ENCODE data around the gene OPTN.
"Not testable (repeated sequence)": the region's sequence is repeated elsewhere in the genome, so short reads cannot be mapped to it uniquely, and the experiment has no call there.

DNA sequence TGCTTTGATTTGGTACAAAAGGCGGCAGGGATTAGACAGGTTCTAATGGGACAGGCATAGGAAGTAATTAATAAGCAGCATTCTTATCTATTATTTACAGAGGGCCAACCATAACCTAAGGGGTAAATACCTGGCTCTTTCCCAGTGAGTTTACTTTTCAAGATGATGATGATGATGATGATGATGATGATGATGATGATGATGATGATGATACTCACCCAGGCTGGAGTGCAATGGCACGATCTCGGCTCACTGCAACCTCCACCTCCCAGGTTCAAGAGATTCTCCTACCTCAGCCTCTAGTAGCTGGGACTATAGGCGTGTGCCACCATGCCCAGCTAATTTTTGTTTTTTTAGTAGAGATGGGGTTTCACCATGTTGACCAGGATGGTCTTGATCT is 5.9 kb upstream of the OPTN start:
- TF ChIP-seq, protein P1, sequence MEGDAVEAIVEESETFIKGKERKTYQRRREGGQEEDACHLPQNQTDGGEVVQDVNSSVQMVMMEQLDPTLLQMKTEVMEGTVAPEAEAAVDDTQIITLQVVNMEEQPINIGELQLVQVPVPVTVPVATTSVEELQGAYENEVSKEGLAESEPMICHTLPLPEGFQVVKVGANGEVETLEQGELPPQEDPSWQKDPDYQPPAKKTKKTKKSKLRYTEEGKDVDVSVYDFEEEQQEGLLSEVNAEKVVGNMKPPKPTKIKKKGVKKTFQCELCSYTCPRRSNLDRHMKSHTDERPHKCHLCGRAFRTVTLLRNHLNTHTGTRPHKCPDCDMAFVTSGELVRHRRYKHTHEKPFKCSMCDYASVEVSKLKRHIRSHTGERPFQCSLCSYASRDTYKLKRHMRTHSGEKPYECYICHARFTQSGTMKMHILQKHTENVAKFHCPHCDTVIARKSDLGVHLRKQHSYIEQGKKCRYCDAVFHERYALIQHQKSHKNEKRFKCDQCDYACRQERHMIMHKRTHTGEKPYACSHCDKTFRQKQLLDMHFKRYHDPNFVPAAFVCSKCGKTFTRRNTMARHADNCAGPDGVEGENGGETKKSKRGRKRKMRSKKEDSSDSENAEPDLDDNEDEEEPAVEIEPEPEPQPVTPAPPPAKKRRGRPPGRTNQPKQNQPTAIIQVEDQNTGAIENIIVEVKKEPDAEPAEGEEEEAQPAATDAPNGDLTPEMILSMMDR (IDR thresholded peaks at IDR 0.05): not testable (repeated sequence)
- TF ChIP-seq POLR2A (IDR thresholded peaks at IDR 0.05): not testable (repeated sequence)
